Coronary artery (tissue), 2 donors: ENCODE measurements around the gene UBE2E1.
A peak's percentile ranks its signal among the peaks of the same experiment; 100 is the strongest.

Experiments used
- DNase-seq: peaks from one replicate; pipeline ENCODE4 v3.0.0-alpha.2; 2017; ENCODE audit warnings: low spot score
- H3K27ac ChIP-seq, 2 donors: fragments of 200-600 bp; sonication (generic); one replicate each; pipeline ENCODE4 v1.5.1; 2016 to 2019
- H3K4me3 ChIP-seq: fragments of 200-600 bp; sonication (generic); 2 replicates; pipeline ENCODE4 v1.5.1; 2016; ENCODE audit warnings: mild to moderate bottlenecking, moderate library complexity
- TF ChIP-seq, protein P1 (sequence below): fragments of 200-600 bp; sonication (generic); IDR thresholded peaks from one replicate; pipeline ENCODE4 v1.5.1; 2019; ENCODE audit warnings: antibody characterized with exemption

Gene UBE2E1

DNA sequence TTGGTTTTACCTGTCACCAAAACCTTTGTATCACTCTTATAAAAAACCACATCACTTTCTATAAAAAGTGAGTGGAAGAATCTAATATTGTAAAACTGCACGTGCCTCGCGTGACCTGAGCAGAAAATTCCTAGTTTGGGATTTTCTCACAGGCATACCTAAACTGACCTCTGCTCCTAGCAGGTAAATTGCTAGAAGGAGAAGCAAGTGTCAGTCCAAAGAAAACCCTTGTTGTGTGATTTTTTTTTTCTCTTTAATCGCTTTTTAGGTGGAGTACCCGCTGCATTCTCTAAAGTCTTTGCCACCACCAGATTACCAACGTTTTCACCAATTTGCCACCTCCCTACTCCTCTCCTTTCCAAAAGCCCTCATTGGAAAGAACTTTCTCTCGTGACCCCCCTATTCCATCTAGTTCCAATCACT lies 534 bp upstream of the UBE2E1 start:
- no peak for DNase-seq
- Histone ChIP-seq H3K4me3 (peak overlapping the region; percentile 99), H3K27ac (peak overlapping the region; percentile 89 to 93)
- TF ChIP-seq, protein P1, sequence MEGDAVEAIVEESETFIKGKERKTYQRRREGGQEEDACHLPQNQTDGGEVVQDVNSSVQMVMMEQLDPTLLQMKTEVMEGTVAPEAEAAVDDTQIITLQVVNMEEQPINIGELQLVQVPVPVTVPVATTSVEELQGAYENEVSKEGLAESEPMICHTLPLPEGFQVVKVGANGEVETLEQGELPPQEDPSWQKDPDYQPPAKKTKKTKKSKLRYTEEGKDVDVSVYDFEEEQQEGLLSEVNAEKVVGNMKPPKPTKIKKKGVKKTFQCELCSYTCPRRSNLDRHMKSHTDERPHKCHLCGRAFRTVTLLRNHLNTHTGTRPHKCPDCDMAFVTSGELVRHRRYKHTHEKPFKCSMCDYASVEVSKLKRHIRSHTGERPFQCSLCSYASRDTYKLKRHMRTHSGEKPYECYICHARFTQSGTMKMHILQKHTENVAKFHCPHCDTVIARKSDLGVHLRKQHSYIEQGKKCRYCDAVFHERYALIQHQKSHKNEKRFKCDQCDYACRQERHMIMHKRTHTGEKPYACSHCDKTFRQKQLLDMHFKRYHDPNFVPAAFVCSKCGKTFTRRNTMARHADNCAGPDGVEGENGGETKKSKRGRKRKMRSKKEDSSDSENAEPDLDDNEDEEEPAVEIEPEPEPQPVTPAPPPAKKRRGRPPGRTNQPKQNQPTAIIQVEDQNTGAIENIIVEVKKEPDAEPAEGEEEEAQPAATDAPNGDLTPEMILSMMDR = no peak

- H3K4me3 ChIP-seq = peak overlapping the region; percentile 99
- TF ChIP-seq, protein P1 = no peak
- DNase-seq = no peak
- H3K27ac ChIP-seq = peak overlapping the region; percentile 89 to 93
Measured at GRCh38 chr3:23806534-23807423, 1.0 kb downstream of the UBE2E1 start.

DNA sequence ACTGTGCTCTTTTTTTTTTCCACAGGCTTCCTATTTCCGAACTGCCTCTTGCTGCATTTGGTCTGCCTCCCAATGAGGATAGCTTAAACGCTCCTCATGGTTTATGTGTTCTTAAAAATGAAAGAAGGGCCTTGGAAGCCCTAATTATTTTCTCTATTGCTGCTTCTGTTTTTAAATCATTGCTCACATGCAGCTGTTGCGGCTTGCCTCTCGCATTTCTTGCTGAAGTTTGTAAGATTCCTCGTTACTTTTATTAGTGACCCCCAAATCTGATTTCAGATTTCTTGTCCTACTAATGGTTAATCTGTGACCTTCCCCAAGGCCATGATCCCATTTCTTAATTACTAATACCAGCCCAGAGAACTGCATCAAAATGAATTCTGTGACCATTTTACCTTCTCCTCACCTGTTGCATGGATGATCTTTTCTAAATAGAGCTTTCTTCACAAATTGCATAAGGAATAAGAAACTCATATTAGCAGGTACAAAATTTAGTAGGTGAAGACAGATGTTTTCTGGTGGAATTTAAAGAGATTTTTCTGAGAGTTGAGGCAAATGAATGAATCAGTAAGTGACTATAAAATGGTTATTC lies 1.8 kb downstream of the UBE2E1 start:
- TF ChIP-seq, protein P1 = no peak
- H3K27ac ChIP-seq = peak overlapping the region in 1 of 2 donors; percentile 93

DNA sequence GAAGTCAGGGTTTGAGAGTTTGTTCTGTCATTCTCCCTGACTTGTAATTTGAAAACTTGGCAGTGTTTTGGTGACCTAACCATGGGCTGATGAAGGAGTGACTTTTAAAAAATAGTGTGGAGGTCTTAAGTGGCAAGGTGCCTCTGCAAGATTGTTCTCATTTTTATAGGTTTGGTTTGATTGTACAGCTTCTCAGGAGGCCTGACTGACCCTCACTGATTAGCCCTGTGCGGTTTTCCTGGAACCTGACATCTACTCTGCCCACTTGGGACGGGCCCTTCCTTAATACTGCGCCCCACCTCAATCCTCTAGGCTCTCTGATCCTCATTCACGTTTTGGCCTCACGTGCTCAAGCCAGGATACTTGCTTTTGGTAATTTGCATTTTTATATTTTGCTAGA lies 2.8 kb downstream of the UBE2E1 start:
- TF ChIP-seq, protein P1 = no peak
- DNase-seq = no peak

More for the DNA sequence above, 1.8 kb downstream of the UBE2E1 start:
- peak overlapping the region; percentile 99 for H3K4me3 ChIP-seq
- DNase-seq = no peak

DNA sequence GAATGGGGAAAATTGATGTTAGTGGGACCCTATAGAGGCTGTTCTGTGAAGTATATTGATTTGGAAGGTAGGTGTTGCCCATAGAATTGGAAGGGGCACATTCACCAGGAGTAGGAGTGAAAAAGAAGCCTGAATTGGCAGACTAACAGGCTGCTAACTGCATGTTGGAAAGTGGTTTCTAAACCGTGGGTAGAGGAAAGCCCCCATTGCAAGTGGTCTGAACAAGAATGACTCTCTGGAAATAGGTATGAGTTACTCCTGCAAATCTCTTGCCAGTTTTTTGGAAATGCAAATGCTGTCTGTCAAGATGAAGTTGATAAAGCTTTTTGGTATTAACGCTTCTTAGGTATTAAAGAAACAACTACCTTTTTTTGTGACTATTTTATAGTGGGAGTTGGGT lies 3.5 kb downstream of the UBE2E1 start:
- peak overlapping the region in 1 of 2 donors; percentile 27 for H3K27ac ChIP-seq

More for the DNA sequence above, 2.8 kb downstream of the UBE2E1 start:
- Histone ChIP-seq H3K4me3 (peak overlapping the region; percentile 7), H3K27ac (peak overlapping the region in 1 of 2 donors; percentile 15)

GRCh38 chr3:23809840-23810342 lies 4.1 kb downstream of the UBE2E1 start:
- peak overlapping the region; percentile 90 for H3K4me3 ChIP-seq
- H3K27ac ChIP-seq = peak overlapping the region; percentile 78 to 92
- DNase-seq = no peak
- TF ChIP-seq, protein P1 = no peak

More for the DNA sequence above, 3.5 kb downstream of the UBE2E1 start:
- DNase-seq = no peak
- H3K4me3 ChIP-seq = peak overlapping the region; percentile 7
- TF ChIP-seq, protein P1 = no peak
